ENCODE results near the gene NUCB1. TPM values are rescaled to one million over a fixed set of nuclear protein-coding genes. Genes with fewer than 3 reads are reported as not detected.

NUCB1 gene
- total RNA-seq, 6 donors from 2014 or later = 278 to 463 (median 341) TPM

DNA sequence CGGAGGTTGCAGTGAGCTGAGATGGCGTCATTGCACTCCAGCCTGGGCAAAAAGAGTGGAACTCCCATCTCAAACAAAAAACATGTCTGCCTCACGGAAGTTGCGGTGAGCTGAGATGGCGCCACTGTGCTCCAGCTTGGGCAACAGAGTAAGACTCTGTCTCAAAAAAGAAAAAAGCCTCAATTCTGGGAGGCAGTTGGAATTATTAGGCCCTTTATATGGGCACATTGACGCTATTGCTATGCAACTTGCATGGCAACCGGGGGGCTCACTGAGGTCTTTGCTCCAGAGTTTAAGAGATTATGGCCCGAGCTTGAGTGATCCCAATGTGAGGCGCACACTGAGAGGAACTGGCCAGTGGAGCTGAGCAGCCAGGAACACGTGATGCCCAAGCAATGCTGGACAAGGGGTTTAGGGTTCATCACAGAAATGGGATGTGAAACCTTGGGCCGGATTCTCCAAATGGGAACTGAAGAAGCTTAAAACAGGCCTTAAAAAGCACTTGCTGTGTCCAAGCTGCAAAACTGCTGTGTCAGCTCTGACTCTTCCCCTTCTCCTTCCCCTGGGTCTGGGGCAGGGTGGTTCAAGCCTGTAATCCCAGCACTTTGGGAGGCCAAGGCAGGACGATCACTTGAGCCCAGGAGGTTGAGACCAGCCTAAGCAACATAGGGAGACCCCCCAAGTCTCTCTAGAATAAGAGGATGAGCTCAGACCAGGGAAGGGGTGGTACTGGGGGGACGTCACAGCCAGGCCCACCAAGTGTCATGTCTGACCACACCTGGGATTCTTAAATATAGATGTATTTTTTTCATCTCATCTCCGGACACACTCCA, 67.5 kb downstream of the NUCB1 start:
- peak overlapping the region in 3 of 4 donors; percentile 80 to 97 (median 90) for H3K4me3 ChIP-seq
- DNase-seq = peak in 1 of 2 donors; percentile 80
- TF ChIP-seq EP300 (IDR thresholded peaks at IDR 0.05) (peak in 1 of 4 donors; percentile 2), POLR2AphosphoS5 (IDR thresholded peaks at IDR 0.05) (peak; percentile 44 to 59), POLR2A (IDR thresholded peaks at IDR 0.05) (peak in 3 of 4 donors; percentile 8 to 72 (median 24))
- TF ChIP-seq, protein P1, sequence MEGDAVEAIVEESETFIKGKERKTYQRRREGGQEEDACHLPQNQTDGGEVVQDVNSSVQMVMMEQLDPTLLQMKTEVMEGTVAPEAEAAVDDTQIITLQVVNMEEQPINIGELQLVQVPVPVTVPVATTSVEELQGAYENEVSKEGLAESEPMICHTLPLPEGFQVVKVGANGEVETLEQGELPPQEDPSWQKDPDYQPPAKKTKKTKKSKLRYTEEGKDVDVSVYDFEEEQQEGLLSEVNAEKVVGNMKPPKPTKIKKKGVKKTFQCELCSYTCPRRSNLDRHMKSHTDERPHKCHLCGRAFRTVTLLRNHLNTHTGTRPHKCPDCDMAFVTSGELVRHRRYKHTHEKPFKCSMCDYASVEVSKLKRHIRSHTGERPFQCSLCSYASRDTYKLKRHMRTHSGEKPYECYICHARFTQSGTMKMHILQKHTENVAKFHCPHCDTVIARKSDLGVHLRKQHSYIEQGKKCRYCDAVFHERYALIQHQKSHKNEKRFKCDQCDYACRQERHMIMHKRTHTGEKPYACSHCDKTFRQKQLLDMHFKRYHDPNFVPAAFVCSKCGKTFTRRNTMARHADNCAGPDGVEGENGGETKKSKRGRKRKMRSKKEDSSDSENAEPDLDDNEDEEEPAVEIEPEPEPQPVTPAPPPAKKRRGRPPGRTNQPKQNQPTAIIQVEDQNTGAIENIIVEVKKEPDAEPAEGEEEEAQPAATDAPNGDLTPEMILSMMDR (IDR thresholded peaks at IDR 0.05) = no peak
- peaks cover 42 to 57% (median 46%) of the 10 kb centered on the region in 4 donors for H3K4me1 ChIP-seq
- H3K27me3 ChIP-seq = no peaks in the 10 kb centered on the region
- H3K9me3 ChIP-seq = no peaks in the 10 kb centered on the region
- ATAC-seq (ENCODE audit: low FRiP score in 2 of 2) = peak in 1 of 2 donors; percentile 28
- peak overlapping the region; percentile 88 to 98 (median 90) for H3K27ac ChIP-seq
- H3K36me3 ChIP-seq = peaks cover 13 to 59% (median 36%) of the 10 kb centered on the region in 4 donors
- 69 to 75% methylated on average over 14 of the region's 14 CpGs for WGBS, 2 donors

DNA sequence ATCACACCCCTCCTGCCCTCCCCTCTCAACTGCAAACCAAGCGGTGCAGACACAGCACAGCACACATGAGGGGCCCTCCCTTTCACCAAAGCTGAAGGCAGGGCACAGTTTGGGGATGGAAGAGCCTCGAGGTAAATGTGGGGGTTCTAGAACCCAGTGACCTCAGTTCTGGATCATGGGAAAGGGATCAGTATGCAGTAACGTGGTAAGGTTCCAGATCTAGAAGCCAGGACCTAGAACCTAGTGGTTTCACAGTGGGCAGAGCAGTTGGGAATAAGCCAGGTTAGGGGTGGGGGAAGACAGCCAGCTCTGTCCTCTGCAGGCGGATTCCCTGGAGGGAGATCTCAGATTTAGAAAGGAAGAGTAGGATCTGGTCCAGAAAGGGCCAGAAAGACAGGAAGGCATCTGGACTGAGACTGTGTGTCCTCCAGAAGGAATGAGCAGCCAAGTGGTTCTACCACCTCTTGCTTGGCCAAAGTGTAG, 68.1 kb downstream of the NUCB1 start:
- DNase-seq = no peak
- H3K36me3 ChIP-seq = peaks cover 13 to 66% (median 42%) of the 10 kb centered on the region in 4 donors
- no peaks in the 10 kb centered on the region for H3K27me3 ChIP-seq
- TF ChIP-seq, protein P1 (IDR thresholded peaks at IDR 0.05) = no peak
- no peak for TF ChIP-seq POLR2AphosphoS5 (IDR thresholded peaks at IDR 0.05)
- no peak for TF ChIP-seq EP300 (IDR thresholded peaks at IDR 0.05)
- TF ChIP-seq POLR2A (IDR thresholded peaks at IDR 0.05) = no peak
- H3K4me1 ChIP-seq = peaks cover 39 to 53% (median 41%) of the 10 kb centered on the region in 4 donors
- H3K9me3 ChIP-seq = no peaks in the 10 kb centered on the region
- no peak for ATAC-seq (ENCODE audit: low FRiP score in 2 of 2)
- peak overlapping the region in 1 of 4 donors; percentile 80 for H3K4me3 ChIP-seq
- WGBS, 2 donors = 64 to 71% methylated on average over 4 of the region's 4 CpGs
- peak overlapping the region; percentile 88 to 98 (median 90) for H3K27ac ChIP-seq

DNA sequence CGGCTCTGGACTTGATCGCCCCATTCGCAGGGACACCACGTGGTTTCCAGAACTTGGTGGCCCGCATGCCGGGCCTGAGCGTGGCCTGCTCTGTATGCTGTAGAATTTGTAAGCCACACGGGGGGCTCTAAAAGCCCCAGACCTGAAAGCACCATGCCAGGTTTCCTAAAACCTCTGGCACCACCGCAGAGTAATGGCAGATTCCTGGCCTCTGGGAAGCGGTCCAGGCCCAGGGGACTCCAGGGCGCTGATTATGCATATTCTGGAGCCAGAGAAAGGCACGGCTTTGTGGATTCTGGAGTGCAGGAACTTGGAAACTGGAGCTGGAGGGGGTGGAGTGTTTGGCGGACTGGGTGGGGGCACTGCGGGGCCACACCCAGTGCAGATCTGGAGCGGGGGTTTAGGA, 68.7 kb downstream of the NUCB1 start:
- WGBS, 2 donors = 82 to 87% methylated on average over 8 to 15 of the region's 15 CpGs
- Histone ChIP-seq H3K36me3 (peaks cover 15 to 72% (median 48%) of the 10 kb centered on the region in 4 donors), H3K27me3 (no peaks in the 10 kb centered on the region), H3K4me1 (peaks cover 33 to 47% (median 35%) of the 10 kb centered on the region in 4 donors), H3K9me3 (no peaks in the 10 kb centered on the region), H3K4me3 (no peak overlapping the region), H3K27ac (peak overlapping the region in 3 of 4 donors; percentile 88 to 98 (median 93))
- ATAC-seq (ENCODE audit: low FRiP score in 2 of 2) = no peak
- DNase-seq = peak in 1 of 2 donors; percentile 61
- TF ChIP-seq POLR2A (IDR thresholded peaks at IDR 0.05) (no peak), EP300 (IDR thresholded peaks at IDR 0.05) (no peak), POLR2AphosphoS5 (IDR thresholded peaks at IDR 0.05) (no peak)
- TF ChIP-seq, protein P1 (IDR thresholded peaks at IDR 0.05) = no peak

DNA sequence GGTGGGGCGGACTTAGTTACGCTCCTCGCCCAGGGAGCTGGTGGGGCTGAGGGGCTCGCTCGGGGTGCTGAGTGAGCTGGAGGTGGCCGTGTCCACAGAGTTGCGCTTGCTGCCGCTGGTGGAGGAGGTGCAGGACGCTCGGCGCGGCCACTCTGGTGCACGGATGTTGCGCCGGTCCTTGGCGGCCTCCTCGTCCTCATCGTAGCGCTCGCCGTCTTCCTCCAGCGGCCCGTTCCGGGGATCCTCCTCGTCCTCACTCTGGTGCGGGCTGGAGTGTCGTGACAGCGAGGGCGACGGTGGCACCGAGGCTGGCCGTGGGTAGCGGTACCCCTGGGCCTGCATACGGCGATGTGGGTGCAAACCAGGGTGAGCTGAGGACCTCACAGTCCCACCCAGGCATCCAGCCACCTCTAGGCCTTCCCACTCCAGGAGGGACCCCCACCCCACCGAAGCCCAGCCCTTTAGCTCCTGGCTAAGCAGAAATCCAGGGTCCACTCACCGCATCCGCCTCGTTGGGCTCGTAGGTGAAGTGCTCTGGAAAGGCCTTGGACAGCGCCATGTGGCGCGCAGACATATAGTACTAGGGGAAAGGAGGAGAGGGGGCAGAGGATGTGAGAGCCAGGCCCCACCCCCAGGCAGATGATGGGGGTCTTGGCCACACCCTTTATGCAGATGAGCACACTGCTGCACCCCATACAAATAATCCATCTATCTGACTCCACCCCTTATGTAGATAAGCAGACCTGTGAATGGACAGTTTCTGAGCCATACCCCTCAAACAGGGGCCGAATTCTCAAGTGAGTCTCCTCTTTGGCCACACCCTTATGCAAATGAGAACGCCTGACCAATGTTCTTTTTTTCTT, 69.4 kb downstream of the NUCB1 start:
- peak overlapping the region in 1 of 4 donors; percentile 88 for H3K27ac ChIP-seq
- no peak for TF ChIP-seq POLR2AphosphoS5 (IDR thresholded peaks at IDR 0.05)
- TF ChIP-seq, protein P1 (IDR thresholded peaks at IDR 0.05) = no peak
- TF ChIP-seq EP300 (IDR thresholded peaks at IDR 0.05) = no peak
- TF ChIP-seq POLR2A (IDR thresholded peaks at IDR 0.05) = no peak
- no peaks in the 10 kb centered on the region for H3K9me3 ChIP-seq
- 94 to 96% methylated on average over 42 to 44 of the region's 45 CpGs for WGBS, 2 donors
- H3K27me3 ChIP-seq = no peaks in the 10 kb centered on the region
- H3K36me3 ChIP-seq = peaks cover 21 to 79% (median 55%) of the 10 kb centered on the region in 4 donors
- H3K4me1 ChIP-seq = peaks cover 26 to 41% (median 28%) of the 10 kb centered on the region in 4 donors
- peak in 1 of 2 donors; percentile 87 for DNase-seq
- H3K4me3 ChIP-seq = no peak overlapping the region
- no peak for ATAC-seq (ENCODE audit: low FRiP score in 2 of 2)
